Measurements from ENCODE around the gene EXD2. TPM values are rescaled to one million over a fixed set of nuclear protein-coding genes. Genes with fewer than 3 reads are reported as not detected.
"Not testable (repeated sequence)": the region's sequence is repeated elsewhere in the genome, so short reads cannot be mapped to it uniquely, and the experiment has no call there.

EXD2 gene
- polyA plus RNA-seq, 2 of the 4 experiments (the other 2 are of a cell fraction) = 13.9 to 22.1 TPM

DNA sequence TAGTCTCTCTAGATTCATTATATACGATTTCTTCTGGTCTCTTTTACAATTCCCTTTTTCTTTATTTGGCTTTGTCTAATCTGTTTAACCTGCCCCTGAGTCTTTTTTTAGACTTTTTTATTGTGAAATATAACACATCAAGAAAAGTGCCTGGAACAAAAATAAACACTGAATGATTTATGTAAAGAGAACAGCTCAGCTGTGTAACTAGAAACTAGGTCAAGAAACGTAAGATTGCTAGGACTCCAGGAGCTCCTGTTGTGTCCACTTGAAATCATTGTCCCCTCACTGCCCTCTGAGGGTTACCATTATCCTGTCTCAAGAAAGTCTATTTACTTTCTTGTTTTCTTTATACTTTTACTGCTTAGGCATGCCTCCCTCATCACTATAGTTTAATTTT lies 23.1 kb downstream of the EXD2 start:
- DNase-seq (ENCODE audit: low read depth in 1 of 2, low spot score in 1 of 2) = peak in 1 of 2 experiments; percentile 12
- H3K4me1 ChIP-seq = no peaks in the 10 kb centered on the region
- no peaks in the 10 kb centered on the region for H3K9me3 ChIP-seq
- POLR2A ChIA-PET = no interaction called here
- no peak for TF ChIP-seq ZSCAN20 (CRISPR knock-in tag; IDR thresholded peaks at IDR 0.05)
- TF ChIP-seq, protein P1, sequence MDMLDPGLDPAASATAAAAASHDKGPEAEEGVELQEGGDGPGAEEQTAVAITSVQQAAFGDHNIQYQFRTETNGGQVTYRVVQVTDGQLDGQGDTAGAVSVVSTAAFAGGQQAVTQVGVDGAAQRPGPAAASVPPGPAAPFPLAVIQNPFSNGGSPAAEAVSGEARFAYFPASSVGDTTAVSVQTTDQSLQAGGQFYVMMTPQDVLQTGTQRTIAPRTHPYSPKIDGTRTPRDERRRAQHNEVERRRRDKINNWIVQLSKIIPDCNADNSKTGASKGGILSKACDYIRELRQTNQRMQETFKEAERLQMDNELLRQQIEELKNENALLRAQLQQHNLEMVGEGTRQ (IDR thresholded peaks at IDR 0.05) = no peak
- TF ChIP-seq CBX8 (IDR thresholded peaks at IDR 0.05) = no peak
- TF ChIP-seq HOXB5 (CRISPR knock-in tag; IDR thresholded peaks at IDR 0.05) = no peak
- TF ChIP-seq CHD4 (IDR thresholded peaks at IDR 0.05; ENCODE audit: borderline replicate concordance) = no peak
- TF ChIP-seq ZC3H11A (IDR thresholded peaks at IDR 0.05) = no peak
- no peak for TF ChIP-seq MYC (IDR thresholded peaks at IDR 0.05; ENCODE audit: borderline replicate concordance, low read length)
- no peak for TF ChIP-seq JUNB (IDR thresholded peaks at IDR 0.05)
- no peak for FAIRE-seq
- 63% methylated on average over 2 of the region's 2 CpGs for WGBS (ENCODE audit: missing lambda C conversion rate)
- H3K4me2 ChIP-seq = no peak overlapping the region
- no peak overlapping the region for H3K27ac ChIP-seq
- H3K4me3 ChIP-seq = no peak overlapping the region
- CTCF ChIA-PET = no interaction called here
- ATAC-seq = no peak

DNA sequence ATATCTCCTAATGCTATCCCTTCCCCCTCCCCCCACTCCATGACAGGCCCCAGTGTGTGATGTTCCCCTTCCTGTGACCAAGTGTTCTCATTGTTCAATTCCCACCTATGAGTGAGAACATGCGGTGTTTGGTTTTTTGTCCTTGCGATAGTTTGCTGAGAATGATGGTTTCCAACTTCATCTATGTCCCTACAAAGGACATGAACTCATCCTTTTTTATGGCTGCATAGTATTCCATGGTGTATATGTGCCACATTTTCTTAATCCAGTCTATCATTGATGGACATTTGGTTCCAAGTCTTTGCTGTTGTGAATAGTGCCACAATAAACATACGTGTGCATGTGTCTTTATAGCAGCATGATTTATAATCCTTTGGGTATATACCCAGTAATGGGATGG lies 26.4 kb downstream of the EXD2 start:
- WGBS (ENCODE audit: missing lambda C conversion rate) = 94% methylated on average over 3 of the region's 3 CpGs
- H3K9me3 ChIP-seq; FAIRE-seq; H3K4me3 ChIP-seq; H3K27ac ChIP-seq; H3K4me1 ChIP-seq; DNase-seq (ENCODE audit: low read depth in 1 of 2, low spot score in 1 of 2); CTCF ChIA-PET; POLR2A ChIA-PET; ATAC-seq; H3K4me2 ChIP-seq: not testable (repeated sequence)

DNA sequence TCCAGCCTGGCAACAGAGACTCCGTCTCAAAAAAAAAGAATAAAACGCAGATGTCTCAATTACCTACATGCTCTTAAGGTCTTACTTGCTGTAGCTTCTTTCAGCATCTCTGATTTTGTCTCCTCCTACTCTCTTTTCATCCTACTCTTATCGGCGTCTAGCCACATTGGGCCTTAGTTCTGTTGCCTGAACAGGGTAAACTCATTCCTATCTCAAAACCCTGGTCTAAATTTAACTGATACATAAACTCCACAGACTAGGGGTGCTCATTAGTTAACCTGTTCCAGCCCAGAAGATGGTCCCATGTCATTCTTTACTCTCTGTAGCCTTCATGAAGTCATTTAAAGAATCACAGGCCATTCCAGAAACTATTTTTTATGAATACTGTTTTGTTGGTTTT lies 33.6 kb downstream of the EXD2 start:
- CTCF ChIA-PET = interaction anchor here (2.5 kb wide), 1 partner anchor 17 kb away, joined by 12 read pairs; no protein-coding TSS in a partner anchor
- TF ChIP-seq, protein P2, sequence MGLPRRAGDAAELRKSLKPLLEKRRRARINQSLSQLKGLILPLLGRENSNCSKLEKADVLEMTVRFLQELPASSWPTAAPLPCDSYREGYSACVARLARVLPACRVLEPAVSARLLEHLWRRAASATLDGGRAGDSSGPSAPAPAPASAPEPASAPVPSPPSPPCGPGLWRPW (IDR thresholded peaks at IDR 0.05) = no peak
- no peak for TF ChIP-seq ZSCAN20 (CRISPR knock-in tag; IDR thresholded peaks at IDR 0.05)
- TF ChIP-seq POLR2AphosphoS2 (conservative IDR thresholded peaks at IDR 0.05; ENCODE audit: low read length) = no peak
- TF ChIP-seq EHF (CRISPR knock-in tag; IDR thresholded peaks at IDR 0.05) = no peak
- TF ChIP-seq, protein P3, sequence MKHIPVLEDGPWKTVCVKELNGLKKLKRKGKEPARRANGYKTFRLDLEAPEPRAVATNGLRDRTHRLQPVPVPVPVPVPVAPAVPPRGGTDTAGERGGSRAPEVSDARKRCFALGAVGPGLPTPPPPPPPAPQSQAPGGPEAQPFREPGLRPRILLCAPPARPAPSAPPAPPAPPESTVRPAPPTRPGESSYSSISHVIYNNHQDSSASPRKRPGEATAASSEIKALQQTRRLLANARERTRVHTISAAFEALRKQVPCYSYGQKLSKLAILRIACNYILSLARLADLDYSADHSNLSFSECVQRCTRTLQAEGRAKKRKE (CRISPR knock-in tag; IDR thresholded peaks at IDR 0.05; ENCODE audit: low read depth) = no peak
- no peak for TF ChIP-seq ZFP36 (IDR thresholded peaks at IDR 0.05; ENCODE audit: borderline replicate concordance, partially characterized antibody)
- TF ChIP-seq KDM5A (IDR thresholded peaks at IDR 0.05) = no peak
- Histone ChIP-seq H3K4me1 (no peaks in the 10 kb centered on the region), H3K4me2 (no peak overlapping the region), H3K27ac (no peak overlapping the region), H3K4me3 (no peak overlapping the region), H3K9me3 (no peaks in the 10 kb centered on the region)
- POLR2A ChIA-PET = no interaction called here
- FAIRE-seq (no peak), DNase-seq (ENCODE audit: low read depth in 1 of 2, low spot score in 1 of 2) (no peak), ATAC-seq (no peak)
- 94% methylated on average over 4 of the region's 4 CpGs for WGBS (ENCODE audit: missing lambda C conversion rate)

DNA sequence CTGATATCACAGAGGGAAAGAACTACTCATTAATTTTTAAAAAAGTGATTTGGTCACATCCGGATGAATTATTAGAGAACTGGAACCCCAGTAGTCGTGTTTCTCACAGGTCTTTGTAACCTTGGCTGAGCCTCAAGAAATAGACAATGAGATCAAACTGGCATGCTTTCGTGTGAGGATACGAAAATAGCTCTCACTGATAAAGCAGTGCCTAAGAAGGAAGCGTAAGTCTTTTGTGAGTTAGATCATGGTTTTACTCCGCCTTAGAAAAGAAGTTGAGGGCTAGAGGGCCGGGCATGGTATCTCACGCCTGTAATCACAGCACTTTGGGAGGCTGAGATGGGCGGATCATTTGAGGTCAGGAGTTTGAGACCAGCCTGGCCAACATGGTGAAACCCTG lies 34.9 kb downstream of the EXD2 start:
- CTCF ChIA-PET = interaction anchor here (0.6 to 3.5 kb wide), 6 partner anchors 16 to 317 kb away, joined by 3 to 12 read pairs (median 4); no protein-coding TSS in a partner anchor
- no peak for FAIRE-seq
- 87% methylated on average over 9 of the region's 9 CpGs for WGBS (ENCODE audit: missing lambda C conversion rate)
- no peak for TF ChIP-seq RCOR1 (IDR thresholded peaks at IDR 0.05; ENCODE audit: low read depth, low read length)
- TF ChIP-seq MAZ (IDR thresholded peaks at IDR 0.05; ENCODE audit: borderline replicate concordance, low read depth, low read length) = no peak
- no peak for TF ChIP-seq JUNB (IDR thresholded peaks at IDR 0.05)
- TF ChIP-seq, protein P4, sequence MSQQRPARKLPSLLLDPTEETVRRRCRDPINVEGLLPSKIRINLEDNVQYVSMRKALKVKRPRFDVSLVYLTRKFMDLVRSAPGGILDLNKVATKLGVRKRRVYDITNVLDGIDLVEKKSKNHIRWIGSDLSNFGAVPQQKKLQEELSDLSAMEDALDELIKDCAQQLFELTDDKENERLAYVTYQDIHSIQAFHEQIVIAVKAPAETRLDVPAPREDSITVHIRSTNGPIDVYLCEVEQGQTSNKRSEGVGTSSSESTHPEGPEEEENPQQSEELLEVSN (IDR thresholded peaks at IDR 0.05; ENCODE audit: borderline replicate concordance, low read depth) = no peak
- no peak for TF ChIP-seq MAFK (IDR thresholded peaks at IDR 0.05; ENCODE audit: partially characterized antibody)
- TF ChIP-seq FOSL2 (IDR thresholded peaks at IDR 0.05) = no peak
- no peak for TF ChIP-seq FOSL2 (CRISPR knock-in tag; IDR thresholded peaks at IDR 0.05)
- no peak for TF ChIP-seq EP300 (IDR thresholded peaks at IDR 0.05)
- no peak for TF ChIP-seq TP53 (CRISPR knock-in tag; IDR thresholded peaks at IDR 0.05)
- TF ChIP-seq, protein P5, sequence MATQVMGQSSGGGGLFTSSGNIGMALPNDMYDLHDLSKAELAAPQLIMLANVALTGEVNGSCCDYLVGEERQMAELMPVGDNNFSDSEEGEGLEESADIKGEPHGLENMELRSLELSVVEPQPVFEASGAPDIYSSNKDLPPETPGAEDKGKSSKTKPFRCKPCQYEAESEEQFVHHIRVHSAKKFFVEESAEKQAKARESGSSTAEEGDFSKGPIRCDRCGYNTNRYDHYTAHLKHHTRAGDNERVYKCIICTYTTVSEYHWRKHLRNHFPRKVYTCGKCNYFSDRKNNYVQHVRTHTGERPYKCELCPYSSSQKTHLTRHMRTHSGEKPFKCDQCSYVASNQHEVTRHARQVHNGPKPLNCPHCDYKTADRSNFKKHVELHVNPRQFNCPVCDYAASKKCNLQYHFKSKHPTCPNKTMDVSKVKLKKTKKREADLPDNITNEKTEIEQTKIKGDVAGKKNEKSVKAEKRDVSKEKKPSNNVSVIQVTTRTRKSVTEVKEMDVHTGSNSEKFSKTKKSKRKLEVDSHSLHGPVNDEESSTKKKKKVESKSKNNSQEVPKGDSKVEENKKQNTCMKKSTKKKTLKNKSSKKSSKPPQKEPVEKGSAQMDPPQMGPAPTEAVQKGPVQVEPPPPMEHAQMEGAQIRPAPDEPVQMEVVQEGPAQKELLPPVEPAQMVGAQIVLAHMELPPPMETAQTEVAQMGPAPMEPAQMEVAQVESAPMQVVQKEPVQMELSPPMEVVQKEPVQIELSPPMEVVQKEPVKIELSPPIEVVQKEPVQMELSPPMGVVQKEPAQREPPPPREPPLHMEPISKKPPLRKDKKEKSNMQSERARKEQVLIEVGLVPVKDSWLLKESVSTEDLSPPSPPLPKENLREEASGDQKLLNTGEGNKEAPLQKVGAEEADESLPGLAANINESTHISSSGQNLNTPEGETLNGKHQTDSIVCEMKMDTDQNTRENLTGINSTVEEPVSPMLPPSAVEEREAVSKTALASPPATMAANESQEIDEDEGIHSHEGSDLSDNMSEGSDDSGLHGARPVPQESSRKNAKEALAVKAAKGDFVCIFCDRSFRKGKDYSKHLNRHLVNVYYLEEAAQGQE (IDR thresholded peaks at IDR 0.05) = no peak
- no peak for TF ChIP-seq EHMT2 (IDR thresholded peaks at IDR 0.05; ENCODE audit: low read depth)
- TF ChIP-seq, protein P6, sequence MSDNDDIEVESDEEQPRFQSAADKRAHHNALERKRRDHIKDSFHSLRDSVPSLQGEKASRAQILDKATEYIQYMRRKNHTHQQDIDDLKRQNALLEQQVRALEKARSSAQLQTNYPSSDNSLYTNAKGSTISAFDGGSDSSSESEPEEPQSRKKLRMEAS (IDR thresholded peaks at IDR 0.05) = no peak
- TF ChIP-seq GATA3 (IDR thresholded peaks at IDR 0.05; ENCODE audit: borderline replicate concordance) = no peak
- no peak for TF ChIP-seq HOXB13 (CRISPR knock-in tag; IDR thresholded peaks at IDR 0.05; ENCODE audit: low read depth)
- TF ChIP-seq ZFP36 (IDR thresholded peaks at IDR 0.05; ENCODE audit: borderline replicate concordance, partially characterized antibody) = no peak

More for the DNA sequence above, 34.9 kb downstream of the EXD2 start:
- H3K27ac ChIP-seq = no peak overlapping the region
- DNase-seq (ENCODE audit: low read depth in 1 of 2, low spot score in 1 of 2) = no peak
- H3K4me2 ChIP-seq = no peak overlapping the region
- POLR2A ChIA-PET = no interaction called here
- no peak for ATAC-seq
- H3K4me1 ChIP-seq = no peaks in the 10 kb centered on the region
- no peak overlapping the region for H3K4me3 ChIP-seq
- no peaks in the 10 kb centered on the region for H3K9me3 ChIP-seq
